ENCODE measurements around the gene ACTG1.
A peak's percentile ranks its signal among the peaks of the same experiment; 100 is the strongest.

The ACTG1 gene

DNA sequence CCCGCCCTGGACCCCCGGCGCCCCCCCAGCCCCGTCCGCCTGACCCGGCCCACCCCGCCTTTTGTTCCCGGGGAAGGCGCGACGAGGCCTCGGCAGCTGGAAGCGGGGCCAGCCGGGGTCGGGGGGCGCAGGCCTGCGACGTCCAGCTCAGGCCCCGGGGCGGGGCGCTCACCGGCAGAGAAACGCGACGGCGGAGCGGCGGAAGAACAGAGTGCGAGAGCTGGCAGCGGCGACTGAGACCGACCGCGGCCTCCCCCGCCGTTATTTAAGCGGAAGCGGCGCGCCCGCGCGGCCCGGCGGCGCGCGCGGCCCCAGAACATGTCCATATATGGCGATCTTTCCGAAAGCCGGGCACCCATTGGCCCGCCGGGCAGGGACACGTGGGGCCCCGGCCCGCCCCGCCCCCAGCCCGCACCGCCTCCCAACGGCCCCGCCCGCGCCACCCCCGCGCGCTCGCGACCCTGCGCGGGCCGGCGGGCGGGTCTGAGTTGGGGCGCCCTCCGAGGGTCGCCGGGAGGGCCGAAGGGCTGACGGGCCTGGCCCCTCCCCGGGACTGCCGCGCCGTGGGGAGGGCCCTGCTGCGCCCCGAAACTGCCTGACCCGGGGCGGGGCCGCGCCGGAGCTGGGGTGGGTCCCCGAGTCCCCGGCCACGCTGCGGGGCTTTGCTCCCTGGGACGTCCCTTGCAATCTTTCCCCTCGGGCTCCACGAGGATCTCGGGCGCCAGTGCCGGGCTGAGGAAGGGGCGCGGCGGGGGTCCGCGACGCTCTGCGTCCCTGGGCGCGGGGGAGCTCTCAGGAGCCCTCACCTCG, at the start of gene ACTG1:
TSS of gene ACTG1 (minus strand) at position 238 of the 810 bp plus-strand sequence. CDS start 445 bp downstream, outside the sequence.
- Histone ChIP-seq H3K4me3 (ENCODE audit: low read depth, low read length) (peak within 1 kb of the TSS; percentile 97), H3K36me3 (replicated peaks) (peaks cover 40% of the 10 kb centered on the region), H3K27ac (peak within 1 kb of the TSS; percentile 96), H3K27me3 (replicated peaks) (no peaks in the 10 kb centered on the region)
- peak; percentile 87 for DNase-seq
- in situ Hi-C loops (cut with HindIII; ENCODE audit: low pct_ligation_motif_present, low sequenced_read_pairs) = loop anchor here (10.0 kb wide), 1 partner anchor 108 kb away; no protein-coding TSS in a partner anchor
- TF ChIP-seq CTCF (IDR thresholded peaks at IDR 0.05; ENCODE audit: low read depth, low read length, missing control alignments) = no peak

GRCh38 chr17:81561494-81561885, 48.9 kb upstream of the ACTG1 start:
- TF ChIP-seq CTCF (IDR thresholded peaks at IDR 0.05; ENCODE audit: low read depth, low read length, missing control alignments) = no peak
- no peaks in the 10 kb centered on the region for H3K27me3 ChIP-seq (replicated peaks)
- DNase-seq = peak; percentile 63
- in situ Hi-C loops (cut with HindIII; ENCODE audit: low pct_ligation_motif_present, low sequenced_read_pairs) = no loop called here
- H3K36me3 ChIP-seq (replicated peaks) = peaks cover 73% of the 10 kb centered on the region
- no peak overlapping the region for H3K4me3 ChIP-seq (ENCODE audit: low read depth, low read length)
- peak overlapping the region; percentile 78 for H3K27ac ChIP-seq

- no peak for DNase-seq
- Histone ChIP-seq H3K36me3 (replicated peaks) (peaks cover 62% of the 10 kb centered on the region), H3K27ac (no peak overlapping the region), H3K27me3 (replicated peaks) (no peaks in the 10 kb centered on the region), H3K4me3 (ENCODE audit: low read depth, low read length) (no peak overlapping the region)
- in situ Hi-C loops (cut with HindIII; ENCODE audit: low pct_ligation_motif_present, low sequenced_read_pairs) = no loop called here
- peak; percentile 72 for TF ChIP-seq CTCF (IDR thresholded peaks at IDR 0.05; ENCODE audit: low read depth, low read length, missing control alignments)
These were observed 46.6 kb upstream of the ACTG1 start for GRCh38 chr17:81558941-81559806.

GRCh38 chr17:81558115-81558468, 45.5 kb upstream of the ACTG1 start:
- Histone ChIP-seq H3K27me3 (replicated peaks) (no peaks in the 10 kb centered on the region), H3K36me3 (replicated peaks) (peaks cover 54% of the 10 kb centered on the region), H3K27ac (no peak overlapping the region), H3K4me3 (ENCODE audit: low read depth, low read length) (no peak overlapping the region)
- TF ChIP-seq CTCF (IDR thresholded peaks at IDR 0.05; ENCODE audit: low read depth, low read length, missing control alignments) = no peak
- DNase-seq = no peak
- in situ Hi-C loops (cut with HindIII; ENCODE audit: low pct_ligation_motif_present, low sequenced_read_pairs) = no loop called here

- in situ Hi-C loops (cut with HindIII; ENCODE audit: low pct_ligation_motif_present, low sequenced_read_pairs) = no loop called here
- no peak for TF ChIP-seq CTCF (IDR thresholded peaks at IDR 0.05; ENCODE audit: low read depth, low read length, missing control alignments)
- H3K27ac ChIP-seq = no peak overlapping the region
These were observed 44.9 kb upstream of the ACTG1 start for GRCh38 chr17:81557276-81558114.

More at GRCh38 chr17:81557276-81558114, 44.9 kb upstream of the ACTG1 start:
- DNase-seq = no peak
- Histone ChIP-seq H3K36me3 (replicated peaks) (peaks cover 52% of the 10 kb centered on the region), H3K27me3 (replicated peaks) (no peaks in the 10 kb centered on the region), H3K4me3 (ENCODE audit: low read depth, low read length) (no peak overlapping the region)
